HEK293 (cell line): Measurements from ENCODE around the gene NAP1L4.

Experiments used
- HOXA7 ChIP-seq: sonication (generic); formaldehyde crosslinking; IDR thresholded peaks from 2 replicates; pipeline ENCODE4 v1.8.1; 2022; ENCODE audit warnings: missing genetic modification reagents, borderline replicate concordance
- YY1 ChIP-seq: fragments of 450-650 bp; formaldehyde crosslinking; IDR thresholded peaks from 2 replicates; pipeline ENCODE4 v1.5.1; 2018; ENCODE audit warnings: missing biosample characterization, missing genetic modification characterization
- ZNF292 ChIP-seq: fragments of 450-650 bp; formaldehyde crosslinking; IDR thresholded peaks from 2 replicates; pipeline ENCODE4 v1.5.1; 2016; ENCODE audit warnings: low read depth, missing biosample characterization, missing genetic modification characterization, borderline replicate concordance
- ZNF37A ChIP-seq: fragments of 450-650 bp; IDR thresholded peaks from 2 replicates; pipeline ENCODE4 v1.5.1; 2018; ENCODE audit warnings: missing biosample characterization, missing genetic modification characterization
- ZNF670 ChIP-seq: fragments of 450-650 bp; formaldehyde crosslinking; IDR thresholded peaks from 2 replicates; pipeline ENCODE4 v1.5.1; 2016; ENCODE audit warnings: missing biosample characterization, missing genetic modification characterization, low read depth
- TF ChIP-seq, protein P1 (sequence below): fragments of 450-650 bp; formaldehyde crosslinking; IDR thresholded peaks from 2 replicates; pipeline ENCODE4 v1.5.1; 2016; ENCODE audit warnings: missing biosample characterization, missing genetic modification characterization
- TF ChIP-seq, protein P2 (sequence below): fragments of 450-650 bp; formaldehyde crosslinking; IDR thresholded peaks from 2 replicates; pipeline ENCODE4 v1.5.1; 2016; ENCODE audit warnings: missing biosample characterization, missing genetic modification characterization

DNA sequence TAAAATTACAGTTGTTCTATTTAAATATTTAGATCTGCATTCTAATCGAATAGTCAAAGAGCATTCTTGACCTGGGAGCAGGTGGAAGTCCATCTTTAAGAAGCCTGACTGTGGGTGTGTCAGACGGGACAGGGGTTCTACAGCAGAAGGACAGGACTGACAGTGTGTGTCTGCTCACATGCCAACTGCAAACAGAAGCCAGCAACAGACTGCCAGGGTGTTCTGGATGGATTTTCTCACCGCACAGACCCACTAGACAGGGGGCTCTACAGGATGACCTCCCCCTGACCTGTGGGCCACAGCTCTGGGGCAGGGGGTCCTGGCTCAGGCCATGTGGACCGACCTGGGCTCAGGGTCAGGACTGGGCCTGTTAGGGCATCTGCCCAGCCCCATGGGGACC is 22.8 kb upstream of the NAP1L4 start:
- TF ChIP-seq ZNF292 (tag by site-specific recombination) (no peak), HOXA7 (CRISPR knock-in tag) (no peak), YY1 (no peak), ZNF37A (tag by site-specific recombination) (no peak), ZNF670 (tag by site-specific recombination) (no peak)
- TF ChIP-seq, protein P1, sequence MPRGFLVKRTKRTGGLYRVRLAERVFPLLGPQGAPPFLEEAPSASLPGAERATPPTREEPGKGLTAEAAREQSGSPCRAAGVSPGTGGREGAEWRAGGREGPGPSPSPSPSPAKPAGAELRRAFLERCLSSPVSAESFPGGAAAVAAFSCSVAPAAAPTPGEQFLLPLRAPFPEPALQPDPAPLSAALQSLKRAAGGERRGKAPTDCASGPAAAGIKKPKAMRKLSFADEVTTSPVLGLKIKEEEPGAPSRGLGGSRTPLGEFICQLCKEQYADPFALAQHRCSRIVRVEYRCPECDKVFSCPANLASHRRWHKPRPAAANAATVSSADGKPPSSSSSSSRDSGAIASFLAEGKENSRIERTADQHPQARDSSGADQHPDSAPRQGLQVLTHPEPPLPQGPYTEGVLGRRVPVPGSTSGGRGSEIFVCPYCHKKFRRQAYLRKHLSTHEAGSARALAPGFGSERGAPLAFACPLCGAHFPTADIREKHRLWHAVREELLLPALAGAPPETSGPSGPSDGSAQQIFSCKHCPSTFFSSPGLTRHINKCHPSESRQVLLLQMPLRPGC: no peak
- TF ChIP-seq, protein P2, sequence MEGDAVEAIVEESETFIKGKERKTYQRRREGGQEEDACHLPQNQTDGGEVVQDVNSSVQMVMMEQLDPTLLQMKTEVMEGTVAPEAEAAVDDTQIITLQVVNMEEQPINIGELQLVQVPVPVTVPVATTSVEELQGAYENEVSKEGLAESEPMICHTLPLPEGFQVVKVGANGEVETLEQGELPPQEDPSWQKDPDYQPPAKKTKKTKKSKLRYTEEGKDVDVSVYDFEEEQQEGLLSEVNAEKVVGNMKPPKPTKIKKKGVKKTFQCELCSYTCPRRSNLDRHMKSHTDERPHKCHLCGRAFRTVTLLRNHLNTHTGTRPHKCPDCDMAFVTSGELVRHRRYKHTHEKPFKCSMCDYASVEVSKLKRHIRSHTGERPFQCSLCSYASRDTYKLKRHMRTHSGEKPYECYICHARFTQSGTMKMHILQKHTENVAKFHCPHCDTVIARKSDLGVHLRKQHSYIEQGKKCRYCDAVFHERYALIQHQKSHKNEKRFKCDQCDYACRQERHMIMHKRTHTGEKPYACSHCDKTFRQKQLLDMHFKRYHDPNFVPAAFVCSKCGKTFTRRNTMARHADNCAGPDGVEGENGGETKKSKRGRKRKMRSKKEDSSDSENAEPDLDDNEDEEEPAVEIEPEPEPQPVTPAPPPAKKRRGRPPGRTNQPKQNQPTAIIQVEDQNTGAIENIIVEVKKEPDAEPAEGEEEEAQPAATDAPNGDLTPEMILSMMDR (tag by site-specific recombination): no peak
